K562 (cell line): ENCODE data around the gene RASD2. TPM values are rescaled to one million over a fixed set of nuclear protein-coding genes. Genes with fewer than 3 reads are reported as not detected.

ENCODE experiments used
- ATAC-seq: fragments of 200-7000 bp; cut with Tn5 transposase; 3 replicates; pipeline ENCODE4 v1.9.1; 2020; ENCODE audit warnings: moderate library complexity
- BruUV-seq: library from RNA; stranded (reverse); fragments of 400-500 nt; replicated peaks from 2 replicates; lab custom pipeline; 2021; lab: Mats Ljungman, UMichigan
- CTCF ChIA-PET: fragments of 300-600 bp; formaldehyde crosslinking; extraction: SDS; loops from one replicate; lab custom pipeline; 2021; ENCODE audit warnings: low intra/inter-chr PET ratio; lab: Yijun Ruan, JAX
- POLR2A ChIA-PET: fragments of 300-600, 350-650 bp; sonication (Branson Sonifier 250); formaldehyde crosslinking; extraction: SDS; loops from one replicate; lab custom pipeline; 2021; ENCODE audit warnings: antibody characterized with exemption, inconsistent platforms; lab: Yijun Ruan, JAX
- DNase-seq, 4 experiments: peaks; one replicate each; pipeline versions ENCODE4 v3.0.0 to v3.0.0-alpha.2; 2011 to 2018; ENCODE audit warnings: low spot score in 3 of 4, mixed read lengths in 3 of 4; ENCODE audit errors: extremely low read depth in 1 of 4
- FAIRE-seq: peaks from 2 replicates; lab custom pipeline; 2011; peaks lifted over from hg19 to GRCh38; lab: Jason Lieb, UNC
- H2AFZ ChIP-seq: 2 replicates; pipeline ENCODE4 v1.6.0; 2011; ENCODE audit warnings: low read depth, low read length, control low read depth, inconsistent platforms
- H3K27ac ChIP-seq: fragments of 200-600 bp; 3 replicates; pipeline ENCODE4 v1.8.0; 2011; ENCODE audit warnings: low read depth, mild to moderate bottlenecking, control low read depth, inconsistent platforms, low read length, moderate library complexity, mixed read lengths; ENCODE audit errors: extremely low read depth
- H3K27me3 ChIP-seq, 2 experiments: fragments of 300-600 bp in 1 of 2; 2 replicates in 1 of 2; 3 replicates in 1 of 2; pipeline versions ENCODE4 v1.6.0 to v1.8.0; 2011; ENCODE audit warnings: inconsistent platforms in 2 of 2, low read length in 2 of 2, mild to moderate bottlenecking in 1 of 2, mixed read lengths in 1 of 2, moderate library complexity in 1 of 2; ENCODE audit not compliant: control insufficient read depth in 2 of 2, insufficient read depth in 2 of 2
- H3K36me3 ChIP-seq: fragments of 300-600 bp; 3 replicates; pipeline ENCODE4 v1.8.0; 2011; ENCODE audit warnings: mild to moderate bottlenecking, low read length, inconsistent platforms; ENCODE audit not compliant: control insufficient read depth, insufficient read depth
- H3K4me1 ChIP-seq, 2 experiments: fragments of 200-600 bp in 1 of 2; replicated peaks in 1 of 2; 2 replicates in 1 of 2; 3 replicates in 1 of 2; pipeline versions ENCODE4 v1.5.1 to v1.8.0; 2011; ENCODE audit warnings: inconsistent platforms in 2 of 2, low read length in 2 of 2, mild to moderate bottlenecking in 1 of 2, mixed read lengths in 1 of 2, moderate library complexity in 1 of 2; ENCODE audit not compliant: control insufficient read depth in 2 of 2, insufficient read depth in 2 of 2
- H3K4me2 ChIP-seq: 2 replicates; pipeline ENCODE4 v1.6.1; 2011; ENCODE audit warnings: low read length, control low read depth, inconsistent platforms, mixed read lengths; ENCODE audit not compliant: insufficient read depth
- H3K4me3 ChIP-seq: fragments of 200-600 bp; sonication (generic), shearing (Covaris generic); 2 replicates; pipeline ENCODE4 v1.5.1; 2016; ENCODE audit warnings: control low read depth, inconsistent platforms
- H3K79me2 ChIP-seq: fragments of 200-600 bp; 3 replicates; pipeline ENCODE4 v1.8.0; 2011; ENCODE audit warnings: low read length, inconsistent platforms; ENCODE audit not compliant: control insufficient read depth, insufficient read depth
- H3K9ac ChIP-seq, 2 experiments: 2 replicates each; pipeline versions ENCODE4 v1.6.0 to v1.6.1; 2011; ENCODE audit warnings: low read depth in 2 of 2, low read length in 2 of 2, control low read depth in 1 of 2, inconsistent platforms in 1 of 2, mild to moderate bottlenecking in 1 of 2, mixed read lengths in 1 of 2; ENCODE audit not compliant: insufficient read depth in 1 of 2
- H3K9me1 ChIP-seq: one replicate; pipeline ENCODE4 v1.6.0; 2011; ENCODE audit warnings: inconsistent platforms, mild to moderate bottlenecking, low read length, moderate library complexity; ENCODE audit not compliant: control insufficient read depth, insufficient read depth
- H3K9me3 ChIP-seq: replicated peaks from 2 replicates; pipeline ENCODE4 v1.5.1; 2011; ENCODE audit warnings: low read depth, low read length, inconsistent platforms; ENCODE audit not compliant: control insufficient read depth, insufficient read depth
- H4K20me1 ChIP-seq: replicated peaks from 2 replicates; pipeline ENCODE4 v1.6.1; 2011; ENCODE audit warnings: low read length, inconsistent platforms, mixed read lengths; ENCODE audit not compliant: control insufficient read depth, insufficient read depth
- DNMT1 ChIP-seq: fragments of 450-650 bp; IDR thresholded peaks from 2 replicates; pipeline ENCODE4 v1.6.1; 2016; ENCODE audit warnings: antibody characterized with exemption, mild to moderate bottlenecking
- ESRRB ChIP-seq: fragments of 250-450 bp; sonication (Bioruptor Pico); IDR thresholded peaks from 2 replicates; pipeline ENCODE4 v1.5.0; 2020; ENCODE audit warnings: mild to moderate bottlenecking, moderate library complexity, borderline replicate concordance
- FOXM1 ChIP-seq, 2 experiments: fragments of 450-650 bp in 1 of 2; sonication (generic) in 1 of 2; formaldehyde crosslinking in 1 of 2; IDR thresholded peaks; 2 replicates each; pipeline versions ENCODE4 v1.6.1 to v1.9.0; 2017 to 2022; ENCODE audit warnings: low read depth in 2 of 2, mild to moderate bottlenecking in 2 of 2, missing genetic modification reagents in 1 of 2, moderate library complexity in 1 of 2
- KLF6 ChIP-seq: fragments of 250-450 bp; sonication (Bioruptor Pico); IDR thresholded peaks from 2 replicates; pipeline ENCODE4 v1.4.0; 2020; ENCODE audit warnings: mild to moderate bottlenecking, moderate library complexity, borderline replicate concordance
- MTA3 ChIP-seq: fragments of 450-650 bp; formaldehyde crosslinking; IDR thresholded peaks from 2 replicates; pipeline ENCODE4 v1.6.1; 2017; ENCODE audit warnings: mild to moderate bottlenecking, borderline replicate concordance
- TOE1 ChIP-seq, 2 experiments: fragments of 450-650 bp in 1 of 2; sonication (generic) in 1 of 2; formaldehyde crosslinking in 1 of 2; IDR thresholded peaks; 2 replicates each; pipeline versions ENCODE4 v1.7.1 to v1.8.0; 2016 to 2022; ENCODE audit warnings: borderline replicate concordance in 2 of 2, mild to moderate bottlenecking in 2 of 2, antibody characterized with exemption in 1 of 2, inconsistent platforms in 1 of 2, low read depth in 1 of 2, missing genetic modification reagents in 1 of 2, moderate library complexity in 1 of 2
- VEZF1 ChIP-seq: fragments of 200-800 bp; sonication (Bioruptor generic); IDR thresholded peaks from 2 replicates; pipeline ENCODE4 v1.6.1; 2017; ENCODE audit warnings: missing genetic modification characterization, missing compliant biosample characterization
- XRCC4 ChIP-seq: IDR thresholded peaks from one replicate; pipeline ENCODE4 v1.6.1; 2011; ENCODE audit not compliant: insufficient read depth, insufficient read length; ENCODE audit errors: extremely low read depth
- ZC3H11A ChIP-seq: IDR thresholded peaks from 2 replicates; pipeline ENCODE4 v1.6.1; 2012; ENCODE audit warnings: low read depth, low read length, improper control_type of control experiment
- WGBS: fragments of 100-300 bp; shearing (Covaris generic); methylation state at CpG from one replicate; pipeline ENCODE4 v1.1.6; 2016; ENCODE audit warnings: low coverage, mixed read lengths; ENCODE audit not compliant: insufficient coverage; ENCODE audit errors: missing lambda C conversion rate; 5-methylcytosine and 5-hydroxymethylcytosine counted together
- in situ Hi-C: fragments of 300-500 bp; cut with MboI; formaldehyde crosslinking; loops from 4 replicates; pipeline ENCODE4 v1.15.0; 2018; ENCODE audit warnings: inconsistent platforms, mixed read lengths
- intact Hi-C: fragments of 100-400 bp; cut with micrococcal nuclease; formaldehyde crosslinking; loops from 2 replicates; pipeline ENCODE4 v1.14.2; 2022
- polyA plus RNA-seq, 8 experiments: library from polyadenylated mRNA; depleted of rRNA in 4 of 8; stranded (reverse) in 5 of 8; unstranded in 3 of 8; fragments of >200 nt; fragmentation: Nextera tagmentation in 2 of 8; fragmentation: Illumina TruSeq in 1 of 8; extraction: Ambion mirVana in 2 of 8; extraction: Trizol in 1 of 8; gene quantifications; 2 replicates each; pipeline versions ENCODE4 v1.2.1 to v1.2.3, GENCODE V29; 2011 to 2014; ENCODE audit warnings: inconsistent platforms in 1 of 8, missing spikeins in 1 of 8
- total RNA-seq, 7 experiments: library from RNA; depleted of rRNA in 6 of 7; stranded (reverse); fragments of >200 nt in 6 of 7; fragmentation: Illumina TruSeq in 2 of 7; extraction: Trizol in 2 of 7; gene quantifications; 2 replicates each; pipeline versions ENCODE4 v1.2.1 to v1.2.3, GENCODE V29; 2011 to 2021; ENCODE audit warnings: low replicate concordance in 1 of 7
- TF ChIP-seq, protein P1 (sequence below), 2 experiments: fragments of 450-650 bp; IDR thresholded peaks; 2 replicates each; pipeline ENCODE4 v1.6.1; 2016

RASD2 gene
- total and polyA plus RNA-seq, 9 of the 15 experiments (the other 6 are each of a cell fraction or from before 2014, with no cell fraction given), result 0.05 TPM; not detected in 8

GRCh38 chr22:35577799-35578659 is 37.4 kb downstream of the RASD2 start:
- no TSS peak for BruUV-seq
- Histone ChIP-seq H3K4me3 (no peak overlapping the region), H3K27me3 (peaks cover 0 to 11% of the 10 kb centered on the region in 2 experiments; a peak in 3 of 5 replicates), H3K9ac (no peak overlapping the region), H3K9me1 (no peaks in the 10 kb centered on the region), H2AFZ (no peak overlapping the region), H3K79me2 (no peaks in the 10 kb centered on the region), H4K20me1 (no peaks in the 10 kb centered on the region), H3K9me3 (no peaks in the 10 kb centered on the region), H3K4me1 (no peaks in the 10 kb centered on the region; a peak in 1 of 5 replicates), H3K4me2 (no peak overlapping the region), H3K27ac (no peak overlapping the region), H3K36me3 (no peaks in the 10 kb centered on the region)
- intact Hi-C loops, result no loop called here
- ATAC-seq (no peak), FAIRE-seq (no peak), DNase-seq (no peak)
- ChIA-PET POLR2A (no interaction called here), CTCF (no interaction called here)
- in situ Hi-C loops, result no loop called here
- WGBS, result 0% methylated on average over 1 of the region's 2 CpGs
- TF ChIP-seq MTA3 (no peak), VEZF1 (CRISPR knock-in tag) (no peak), ESRRB (no peak), FOXM1 (IDR thresholded peaks at IDR 0.05; ENCODE audit: low read depth) (no peak), FOXM1 (CRISPR knock-in tag; IDR thresholded peaks at IDR 0.05; ENCODE audit: low read depth) (no peak), TOE1 (IDR thresholded peaks at IDR 0.05; ENCODE audit: borderline replicate concordance) (no peak), TOE1 (CRISPR knock-in tag; IDR thresholded peaks at IDR 0.05; ENCODE audit: borderline replicate concordance, low read depth) (no peak), DNMT1 (no peak), ZC3H11A (no peak), XRCC4 (no peak), KLF6 (CRISPR knock-in tag) (no peak)
- TF ChIP-seq, protein P1, sequence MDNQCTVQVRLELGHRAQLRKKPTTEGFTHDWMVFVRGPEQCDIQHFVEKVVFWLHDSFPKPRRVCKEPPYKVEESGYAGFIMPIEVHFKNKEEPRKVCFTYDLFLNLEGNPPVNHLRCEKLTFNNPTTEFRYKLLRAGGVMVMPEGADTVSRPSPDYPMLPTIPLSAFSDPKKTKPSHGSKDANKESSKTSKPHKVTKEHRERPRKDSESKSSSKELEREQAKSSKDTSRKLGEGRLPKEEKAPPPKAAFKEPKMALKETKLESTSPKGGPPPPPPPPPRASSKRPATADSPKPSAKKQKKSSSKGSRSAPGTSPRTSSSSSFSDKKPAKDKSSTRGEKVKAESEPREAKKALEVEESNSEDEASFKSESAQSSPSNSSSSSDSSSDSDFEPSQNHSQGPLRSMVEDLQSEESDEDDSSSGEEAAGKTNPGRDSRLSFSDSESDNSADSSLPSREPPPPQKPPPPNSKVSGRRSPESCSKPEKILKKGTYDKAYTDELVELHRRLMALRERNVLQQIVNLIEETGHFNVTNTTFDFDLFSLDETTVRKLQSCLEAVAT (IDR thresholded peaks at IDR 0.05), result no peak
